8988T (cell line): ENCODE measurements around the gene CGNL1.

Experiments used
- DNase-seq: peaks from one replicate; pipeline ENCODE4 v3.0.0; 2011

The CGNL1 gene

GRCh38 chr15:57529748-57530147 is 153.4 kb downstream of the CGNL1 start:
- no peak for DNase-seq

- no peak for DNase-seq
These were observed 156.6 kb downstream of the CGNL1 start for GRCh38 chr15:57532731-57533447.

- DNase-seq: no peak
These were observed 157.1 kb downstream of the CGNL1 start for GRCh38 chr15:57533448-57533799.

GRCh38 chr15:57534281-57534680 is 158.0 kb downstream of the CGNL1 start:
- DNase-seq: no peak

- no peak for DNase-seq
These were observed 160.8 kb downstream of the CGNL1 start for GRCh38 chr15:57537072-57537471.

- no peak for DNase-seq
These were observed 161.4 kb downstream of the CGNL1 start for GRCh38 chr15:57537488-57538264.

- DNase-seq: no peak
These were observed 161.9 kb downstream of the CGNL1 start for GRCh38 chr15:57538265-57538529.

GRCh38 chr15:57538821-57539220 is 162.5 kb downstream of the CGNL1 start:
- DNase-seq: no peak

GRCh38 chr15:57540211-57540610 is 163.9 kb downstream of the CGNL1 start:
- DNase-seq: no peak

- no peak for DNase-seq
These were observed 164.4 kb downstream of the CGNL1 start for GRCh38 chr15:57540736-57541135.

GRCh38 chr15:57541271-57541670 is 165.0 kb downstream of the CGNL1 start:
- no peak for DNase-seq

GRCh38 chr15:57541805-57542504 is 165.7 kb downstream of the CGNL1 start:
- peak; percentile 29 for DNase-seq

- no peak for DNase-seq
These were observed 166.2 kb downstream of the CGNL1 start for GRCh38 chr15:57542505-57542817.

- DNase-seq: no peak
These were observed 168.7 kb downstream of the CGNL1 start for GRCh38 chr15:57544848-57545480.

GRCh38 chr15:57545995-57546394 is 169.7 kb downstream of the CGNL1 start:
- DNase-seq: no peak

GRCh38 chr15:57547243-57547755 is 171.0 kb downstream of the CGNL1 start:
- no peak for DNase-seq

GRCh38 chr15:57548351-57548750 is 172.0 kb downstream of the CGNL1 start:
- no peak for DNase-seq

GRCh38 chr15:57548835-57549234 is 172.5 kb downstream of the CGNL1 start:
- DNase-seq: no peak

GRCh38 chr15:57549935-57550334 is 173.6 kb downstream of the CGNL1 start:
- no peak for DNase-seq

GRCh38 chr15:57550640-57551039 is 174.3 kb downstream of the CGNL1 start:
- DNase-seq: no peak

GRCh38 chr15:57551715-57552677 is 175.7 kb downstream of the CGNL1 start:
- DNase-seq: peak; percentile 52

GRCh38 chr15:57552678-57553334 is 176.5 kb downstream of the CGNL1 start:
- DNase-seq: no peak
